Natural killer cell (primary cell): ENCODE measurements around the gene TRIM2. TPM values are rescaled to one million over a fixed set of nuclear protein-coding genes. Genes with fewer than 3 reads are reported as not detected.

ENCODE experiments used
- ATAC-seq, 3 donors: fragments of 150-1000 bp in 2 of 3; fragments of 200-7000 bp in 1 of 3; cut with Tn5 transposase; 1 replicate in 1 of 3; 2 replicates in 2 of 3; pipeline ENCODE4 v1.10.0; 2021; ENCODE audit warnings: mild to moderate bottlenecking in 2 of 3, moderate library complexity in 2 of 3
- DNase-seq, 2 donors: peaks; one replicate each; pipeline versions ENCODE4 v3.0.0 to v3.0.0-alpha.2; 2013 to 2021; ENCODE audit warnings: mixed read lengths in 1 of 2
- H3K27ac ChIP-seq: one replicate; pipeline ENCODE4 v1.5.1; 2013; ENCODE audit warnings: mild to moderate bottlenecking, low read length
- H3K27me3 ChIP-seq: one replicate; pipeline ENCODE4 v1.6.1; 2013; ENCODE audit warnings: low read length; ENCODE audit not compliant: control insufficient read depth, insufficient read depth
- H3K36me3 ChIP-seq: one replicate; pipeline ENCODE4 v1.6.1; 2013; ENCODE audit warnings: low read length; ENCODE audit not compliant: control insufficient read depth, insufficient read depth
- H3K4me1 ChIP-seq: one replicate; pipeline ENCODE4 v1.6.1; 2013; ENCODE audit warnings: low read length; ENCODE audit not compliant: control insufficient read depth, insufficient read depth
- H3K4me3 ChIP-seq: one replicate; pipeline ENCODE4 v1.5.1; 2013; ENCODE audit warnings: low read length
- H3K9me3 ChIP-seq: one replicate; pipeline ENCODE4 v1.6.1; 2013; ENCODE audit warnings: low read length; ENCODE audit not compliant: control insufficient read depth, insufficient read depth
- H3K27ac Mint-ChIP-seq, 2 donors: one replicate each; pipeline ENCODE4 v1.8.0; 2022; ENCODE audit warnings: mild to moderate bottlenecking in 2 of 2, mixed read lengths in 2 of 2, moderate library complexity in 1 of 2
- H3K27me3 Mint-ChIP-seq, 2 donors: one replicate each; pipeline ENCODE4 v1.8.0; 2022; ENCODE audit warnings: low read depth in 2 of 2, mixed read lengths in 2 of 2
- H3K36me3 Mint-ChIP-seq: one replicate; pipeline ENCODE4 v1.8.0; 2022; ENCODE audit warnings: mixed read lengths
- H3K4me1 Mint-ChIP-seq, 2 donors: one replicate each; pipeline ENCODE4 v1.8.0; 2022; ENCODE audit warnings: mixed read lengths in 2 of 2
- H3K4me3 Mint-ChIP-seq: one replicate; pipeline ENCODE4 v1.8.0; 2022; ENCODE audit warnings: mild to moderate bottlenecking, moderate library complexity, mixed read lengths
- H3K9me3 Mint-ChIP-seq, 2 donors: one replicate each; pipeline ENCODE4 v1.8.0; 2022; ENCODE audit warnings: mixed read lengths in 2 of 2
- CTCF ChIP-seq: fragments of 200-600 bp; IDR thresholded peaks from one replicate; pipeline ENCODE4 v1.8.0; 2022; ENCODE audit warnings: antibody characterized with exemption
- WGBS: methylation state at CpG from one replicate; pipeline ENCODE4 v1.1.7; 2013; ENCODE audit warnings: missing lambda C conversion rate; ENCODE audit not compliant: insufficient coverage; 5-methylcytosine and 5-hydroxymethylcytosine counted together
- intact Hi-C: fragments of 100-400 bp; cut with micrococcal nuclease; formaldehyde crosslinking; loops from one replicate; pipeline ENCODE4 v1.14.2; 2022
- total RNA-seq, 4 donors: library from RNA; stranded (reverse); fragments of 120-200 nt in 1 of 4; gene quantifications; one replicate each; pipeline versions ENCODE4 v1.2.3 to v1.2.4, GENCODE V29; 2013 to 2022

TRIM2 gene
- total RNA-seq = under 1 TPM in 1 of 3 donors, not detected in 2; 0.11 TPM
- total RNA-seq (2013) = 1.7 TPM

DNA sequence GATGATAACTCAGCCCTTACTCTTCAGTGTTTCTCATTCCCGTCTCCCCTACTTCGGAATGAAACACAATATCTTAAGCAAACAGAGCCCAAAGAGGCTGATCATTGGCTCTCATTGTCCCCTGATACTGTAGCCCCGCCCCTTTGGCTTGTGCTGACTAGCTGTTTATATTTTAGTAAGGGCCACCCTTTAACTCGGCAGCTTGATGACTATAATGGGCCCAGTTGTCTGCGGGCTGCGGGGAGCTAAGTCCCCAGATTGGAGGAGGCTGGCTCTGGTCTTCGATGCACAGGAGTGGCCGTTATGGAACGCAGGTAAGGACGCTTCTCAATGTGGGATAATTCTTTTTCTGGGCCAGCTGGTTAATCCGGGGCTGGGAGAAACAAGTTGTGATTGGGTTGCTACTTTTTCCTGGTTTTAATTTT lies at the start of gene TRIM2:
Gene TRIM2, plus strand, starts transcription at position 197 of the 425 bp plus-strand sequence. Its CDS starts 88 bp downstream, at position 285.
- no peaks in the 10 kb centered on the region for H3K36me3 ChIP-seq
- H3K36me3 Mint-ChIP-seq = no peaks in the 10 kb centered on the region
- H3K9me3 ChIP-seq = no peaks in the 10 kb centered on the region
- intact Hi-C loops = no loop called here
- peaks cover 9% of the 10 kb centered on the region for H3K4me1 ChIP-seq
- DNase-seq (no peak), ATAC-seq (no peak)
- no peak within 1 kb of the TSS for H3K27ac ChIP-seq
- no peak within 1 kb of the TSS for H3K27ac Mint-ChIP-seq
- no peaks in the 10 kb centered on the region for H3K9me3 Mint-ChIP-seq
- WGBS = 72% methylated on average over 11 of the region's 11 CpGs
- peaks cover 8 to 14% of the 10 kb centered on the region in 2 donors for H3K27me3 Mint-ChIP-seq
- peaks cover 0 to 13% of the 10 kb centered on the region in 2 donors for H3K4me1 Mint-ChIP-seq
- H3K4me3 Mint-ChIP-seq = no peak within 1 kb of the TSS
- no peak within 1 kb of the TSS for H3K4me3 ChIP-seq
- no peaks in the 10 kb centered on the region for H3K27me3 ChIP-seq
- no peak for TF ChIP-seq CTCF

GRCh38 chr4:153155686-153156085 lies 48.6 kb upstream of the TRIM2 start:
- 82% methylated on average over 1 of the region's 1 CpG for WGBS
- peaks cover 6% of the 10 kb centered on the region for H3K27me3 ChIP-seq
- H3K9me3 ChIP-seq = no peaks in the 10 kb centered on the region
- DNase-seq = no peak
- H3K36me3 ChIP-seq = no peaks in the 10 kb centered on the region
- Mint-ChIP-seq H3K36me3 (no peaks in the 10 kb centered on the region), H3K27me3 (peaks cover 51 to 69% of the 10 kb centered on the region in 2 donors), H3K27ac (no peak overlapping the region), H3K4me3 (no peak overlapping the region), H3K9me3 (no peaks in the 10 kb centered on the region), H3K4me1 (peaks cover 7 to 22% of the 10 kb centered on the region in 2 donors)
- no peak overlapping the region for H3K4me3 ChIP-seq
- no peak for TF ChIP-seq CTCF
- intact Hi-C loops = no loop called here
- ATAC-seq = no peak
- peaks cover 18% of the 10 kb centered on the region for H3K4me1 ChIP-seq
- H3K27ac ChIP-seq = no peak overlapping the region

- peak in 1 of 3 donors; percentile 23 for ATAC-seq
- TF ChIP-seq CTCF = no peak
- no peak overlapping the region for H3K27ac ChIP-seq
- H3K27ac Mint-ChIP-seq = no peak overlapping the region
- no peak overlapping the region for H3K4me3 ChIP-seq
- H3K4me1 Mint-ChIP-seq = peaks cover 7 to 22% of the 10 kb centered on the region in 2 donors
- DNase-seq = peak in 1 of 2 donors; percentile 60
- H3K27me3 ChIP-seq = peaks cover 6% of the 10 kb centered on the region
- H3K36me3 ChIP-seq = no peaks in the 10 kb centered on the region
- H3K9me3 Mint-ChIP-seq = no peaks in the 10 kb centered on the region
- no peaks in the 10 kb centered on the region for H3K9me3 ChIP-seq
- intact Hi-C loops = no loop called here
- H3K4me3 Mint-ChIP-seq = peak overlapping the region; percentile 13
- H3K36me3 Mint-ChIP-seq = no peaks in the 10 kb centered on the region
- H3K27me3 Mint-ChIP-seq = peaks cover 49 to 64% of the 10 kb centered on the region in 2 donors
- H3K4me1 ChIP-seq = peaks cover 18% of the 10 kb centered on the region
- WGBS = 12% methylated on average over 2 of the region's 4 CpGs
Observed at GRCh38 chr4:153156263-153156662, 48.0 kb upstream of the TRIM2 start.

GRCh38 chr4:153156721-153157120 lies 47.5 kb upstream of the TRIM2 start:
- DNase-seq (no peak), ATAC-seq (no peak)
- H3K9me3 ChIP-seq = no peaks in the 10 kb centered on the region
- peaks cover 7 to 22% of the 10 kb centered on the region in 2 donors for H3K4me1 Mint-ChIP-seq
- no peak overlapping the region for H3K27ac Mint-ChIP-seq
- no peak overlapping the region for H3K4me3 ChIP-seq
- H3K27ac ChIP-seq = no peak overlapping the region
- no peak for TF ChIP-seq CTCF
- no peaks in the 10 kb centered on the region for H3K36me3 ChIP-seq
- H3K4me1 ChIP-seq = peaks cover 18% of the 10 kb centered on the region
- H3K4me3 Mint-ChIP-seq = no peak overlapping the region
- no peaks in the 10 kb centered on the region for H3K36me3 Mint-ChIP-seq
- H3K9me3 Mint-ChIP-seq = no peaks in the 10 kb centered on the region
- H3K27me3 ChIP-seq = peaks cover 6% of the 10 kb centered on the region
- H3K27me3 Mint-ChIP-seq = peaks cover 45 to 64% of the 10 kb centered on the region in 2 donors
- WGBS = 85% methylated on average over 4 of the region's 5 CpGs
- intact Hi-C loops = no loop called here
